ENCODE results near the gene PRM1.

The PRM1 gene

DNA sequence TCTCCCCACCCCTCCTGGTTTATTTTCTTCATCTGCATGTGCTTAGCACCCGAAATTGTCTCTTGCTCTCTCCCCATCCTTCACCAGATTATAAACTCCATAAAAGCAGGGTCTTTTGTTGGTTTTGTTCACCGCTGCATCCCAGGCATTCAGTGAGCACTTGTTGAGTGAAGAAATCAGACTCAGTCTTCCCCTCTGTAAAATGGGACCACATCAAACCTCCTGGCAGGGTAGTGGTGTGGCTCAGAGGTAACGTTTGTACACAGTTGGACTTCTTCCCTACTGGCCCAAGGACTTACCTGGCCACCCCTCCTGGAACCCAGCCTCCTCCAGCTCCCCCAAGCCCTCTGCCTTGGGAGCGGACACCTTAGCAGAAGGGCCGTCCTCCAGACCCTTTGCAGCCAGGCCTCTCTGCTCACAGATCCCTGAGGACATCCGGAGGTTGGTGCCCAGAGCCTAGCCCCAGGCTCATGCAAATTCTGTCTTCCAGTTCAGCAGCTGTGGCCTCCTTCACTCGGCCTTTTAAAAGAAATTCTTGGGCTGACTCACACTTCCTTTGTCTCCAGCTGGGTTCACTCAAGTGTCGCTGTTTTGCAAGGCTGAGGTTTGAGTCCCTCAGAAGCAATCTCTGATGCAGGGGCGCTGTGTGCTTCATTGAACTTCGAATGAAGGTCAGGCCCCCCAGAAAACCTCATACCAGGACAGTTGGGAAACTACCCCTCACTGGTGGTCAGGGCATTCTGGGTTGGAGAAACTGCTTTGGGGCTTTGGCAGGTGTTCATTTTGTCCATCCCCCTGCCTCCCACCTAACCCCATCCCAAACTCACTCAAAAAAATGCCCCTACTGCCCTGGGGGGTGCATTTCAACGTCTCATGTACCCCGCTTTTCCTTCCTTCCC is 47.3 kb upstream of the PRM1 start:
- peak; percentile 90 to 95 for DNase-seq
- Histone ChIP-seq H3K18ac (ENCODE audit: low read length) (peak overlapping the region; percentile 82), H3K14ac (ENCODE audit: low read length) (peak overlapping the region; percentile 82), H2AK5ac (ENCODE audit: low read length) (peak overlapping the region; percentile 95), H3K9ac (ENCODE audit: low read length) (no peak overlapping the region), H3K27ac (ENCODE audit: low read depth, low read length) (peak overlapping the region; percentile 98), H3K9me3 (ENCODE audit: insufficient read depth, low read depth, low read length) (no peaks in the 10 kb centered on the region), H3K79me2 (ENCODE audit: control insufficient read depth, insufficient read depth, low read length, poor library complexity) (peaks cover 2% of the 10 kb centered on the region), H3K27me3 (ENCODE audit: insufficient read depth, low read length) (no peaks in the 10 kb centered on the region), H2BK120ac (ENCODE audit: insufficient read depth, low read length, poor library complexity) (peak overlapping the region; percentile 90), H3K4me2 (ENCODE audit: low read length) (peak overlapping the region; percentile 71), H3K36me3 (ENCODE audit: control insufficient read depth in 1 of 2, insufficient read depth in 2 of 2, low read length in 2 of 2) (no peaks in the 10 kb centered on the region), H3K23ac (ENCODE audit: low read length) (no peak overlapping the region), H2BK5ac (ENCODE audit: low read depth, low read length, poor library complexity) (peak overlapping the region; percentile 92), H4K91ac (ENCODE audit: low read depth, low read length) (peak overlapping the region; percentile 98), H4K8ac (ENCODE audit: low read depth, low read length) (peak overlapping the region; percentile 75), H3K4ac (ENCODE audit: low read depth, low read length) (peak overlapping the region; percentile 39), H3K79me1 (ENCODE audit: low read length) (peaks cover 24% of the 10 kb centered on the region), H3K4me1 (ENCODE audit: control insufficient read depth in 1 of 2, insufficient read depth in 2 of 2, low read length in 2 of 2) (peaks cover 19 to 29% of the 10 kb centered on the region in 2 experiments), H2BK12ac (ENCODE audit: low read length) (peak overlapping the region; percentile 98), H4K12ac (ENCODE audit: low read depth, low read length) (peak overlapping the region; percentile 1), H2AFZ (ENCODE audit: insufficient read depth, low read length, poor library complexity) (no peak overlapping the region), H3K4me3 (ENCODE audit: low read depth, low read length) (no peak overlapping the region)
- WGBS (ENCODE audit: extremely low coverage, insufficient coverage, insufficient read length), result no CpG with 5 or more reads among the region's 12 CpGs

GRCh38 chr16:11327277-11328171 is 46.4 kb upstream of the PRM1 start:
- H2BK120ac ChIP-seq (ENCODE audit: insufficient read depth, low read length, poor library complexity), result peak overlapping the region; percentile 86
- H3K9me3 ChIP-seq (ENCODE audit: insufficient read depth, low read depth, low read length), result no peaks in the 10 kb centered on the region
- no peak overlapping the region for H3K4me2 ChIP-seq (ENCODE audit: low read length)
- H3K4me1 ChIP-seq (ENCODE audit: control insufficient read depth in 1 of 2, insufficient read depth in 2 of 2, low read length in 2 of 2), result peaks cover 16 to 28% of the 10 kb centered on the region in 2 experiments
- peak overlapping the region; percentile 49 for H2BK5ac ChIP-seq (ENCODE audit: low read depth, low read length, poor library complexity)
- H2AFZ ChIP-seq (ENCODE audit: insufficient read depth, low read length, poor library complexity), result no peak overlapping the region
- no CpG with 5 or more reads among the region's 23 CpGs for WGBS (ENCODE audit: extremely low coverage, insufficient coverage, insufficient read length)
- H4K12ac ChIP-seq (ENCODE audit: low read depth, low read length), result no peak overlapping the region
- no peaks in the 10 kb centered on the region for H3K79me2 ChIP-seq (ENCODE audit: control insufficient read depth, insufficient read depth, low read length, poor library complexity)
- peaks cover 22% of the 10 kb centered on the region for H3K79me1 ChIP-seq (ENCODE audit: low read length)
- H3K27me3 ChIP-seq (ENCODE audit: insufficient read depth, low read length), result no peaks in the 10 kb centered on the region
- no peak overlapping the region for H3K9ac ChIP-seq (ENCODE audit: low read length)
- peak overlapping the region; percentile 82 for H3K18ac ChIP-seq (ENCODE audit: low read length)
- H3K36me3 ChIP-seq (ENCODE audit: control insufficient read depth in 1 of 2, insufficient read depth in 2 of 2, low read length in 2 of 2), result no peaks in the 10 kb centered on the region
- H2AK5ac ChIP-seq (ENCODE audit: low read length), result peak overlapping the region; percentile 95
- H4K91ac ChIP-seq (ENCODE audit: low read depth, low read length), result peak overlapping the region; percentile 93
- H4K8ac ChIP-seq (ENCODE audit: low read depth, low read length), result peak overlapping the region; percentile 52
- peak overlapping the region; percentile 98 for H3K27ac ChIP-seq (ENCODE audit: low read depth, low read length)
- H3K14ac ChIP-seq (ENCODE audit: low read length), result peak overlapping the region; percentile 82
- no peak overlapping the region for H3K4ac ChIP-seq (ENCODE audit: low read depth, low read length)
- H3K23ac ChIP-seq (ENCODE audit: low read length), result no peak overlapping the region
- H2BK12ac ChIP-seq (ENCODE audit: low read length), result peak overlapping the region; percentile 98
- no peak overlapping the region for H3K4me3 ChIP-seq (ENCODE audit: low read depth, low read length)
- no peak for DNase-seq

GRCh38 chr16:11326737-11327276 is 45.7 kb upstream of the PRM1 start:
- DNase-seq, result no peak
- H3K79me1 ChIP-seq (ENCODE audit: low read length), result peaks cover 22% of the 10 kb centered on the region
- H3K23ac ChIP-seq (ENCODE audit: low read length), result no peak overlapping the region
- H4K8ac ChIP-seq (ENCODE audit: low read depth, low read length), result peak overlapping the region; percentile 33
- H2BK12ac ChIP-seq (ENCODE audit: low read length), result peak overlapping the region; percentile 8
- H3K4me2 ChIP-seq (ENCODE audit: low read length), result no peak overlapping the region
- no peak overlapping the region for H2AFZ ChIP-seq (ENCODE audit: insufficient read depth, low read length, poor library complexity)
- H3K27ac ChIP-seq (ENCODE audit: low read depth, low read length), result peak overlapping the region; percentile 2
- no peaks in the 10 kb centered on the region for H3K9me3 ChIP-seq (ENCODE audit: insufficient read depth, low read depth, low read length)
- peak overlapping the region; percentile 11 for H2AK5ac ChIP-seq (ENCODE audit: low read length)
- H2BK120ac ChIP-seq (ENCODE audit: insufficient read depth, low read length, poor library complexity), result peak overlapping the region; percentile 50
- no peak overlapping the region for H3K4me3 ChIP-seq (ENCODE audit: low read depth, low read length)
- H3K36me3 ChIP-seq (ENCODE audit: control insufficient read depth in 1 of 2, insufficient read depth in 2 of 2, low read length in 2 of 2), result no peaks in the 10 kb centered on the region
- no peak overlapping the region for H3K9ac ChIP-seq (ENCODE audit: low read length)
- no CpG with 5 or more reads among the region's 9 CpGs for WGBS (ENCODE audit: extremely low coverage, insufficient coverage, insufficient read length)
- H4K12ac ChIP-seq (ENCODE audit: low read depth, low read length), result no peak overlapping the region
- H3K27me3 ChIP-seq (ENCODE audit: insufficient read depth, low read length), result no peaks in the 10 kb centered on the region
- H3K14ac ChIP-seq (ENCODE audit: low read length), result peak overlapping the region; percentile 46
- peaks cover 16 to 28% of the 10 kb centered on the region in 2 experiments for H3K4me1 ChIP-seq (ENCODE audit: control insufficient read depth in 1 of 2, insufficient read depth in 2 of 2, low read length in 2 of 2)
- no peaks in the 10 kb centered on the region for H3K79me2 ChIP-seq (ENCODE audit: control insufficient read depth, insufficient read depth, low read length, poor library complexity)
- H4K91ac ChIP-seq (ENCODE audit: low read depth, low read length), result peak overlapping the region; percentile 67
- H2BK5ac ChIP-seq (ENCODE audit: low read depth, low read length, poor library complexity), result peak overlapping the region; percentile 23
- H3K18ac ChIP-seq (ENCODE audit: low read length), result peak overlapping the region; percentile 34
- no peak overlapping the region for H3K4ac ChIP-seq (ENCODE audit: low read depth, low read length)

GRCh38 chr16:11326084-11326736 is 45.1 kb upstream of the PRM1 start:
- no peak overlapping the region for H3K4me3 ChIP-seq (ENCODE audit: low read depth, low read length)
- H3K36me3 ChIP-seq (ENCODE audit: control insufficient read depth in 1 of 2, insufficient read depth in 2 of 2, low read length in 2 of 2), result no peaks in the 10 kb centered on the region
- no CpG with 5 or more reads among the region's 9 CpGs for WGBS (ENCODE audit: extremely low coverage, insufficient coverage, insufficient read length)

More at GRCh38 chr16:11326084-11326736, 45.1 kb upstream of the PRM1 start:
- Histone ChIP-seq H3K9me3 (ENCODE audit: insufficient read depth, low read depth, low read length) (no peaks in the 10 kb centered on the region), H3K27me3 (ENCODE audit: insufficient read depth, low read length) (no peaks in the 10 kb centered on the region), H3K4me2 (ENCODE audit: low read length) (no peak overlapping the region), H2BK120ac (ENCODE audit: insufficient read depth, low read length, poor library complexity) (no peak overlapping the region), H4K8ac (ENCODE audit: low read depth, low read length) (no peak overlapping the region), H3K79me1 (ENCODE audit: low read length) (peaks cover 22% of the 10 kb centered on the region), H3K4ac (ENCODE audit: low read depth, low read length) (no peak overlapping the region), H3K18ac (ENCODE audit: low read length) (no peak overlapping the region), H2AK5ac (ENCODE audit: low read length) (peak overlapping the region; percentile 13), H2BK12ac (ENCODE audit: low read length) (peak overlapping the region; percentile 77), H3K14ac (ENCODE audit: low read length) (no peak overlapping the region), H2BK5ac (ENCODE audit: low read depth, low read length, poor library complexity) (no peak overlapping the region), H3K9ac (ENCODE audit: low read length) (no peak overlapping the region), H3K27ac (ENCODE audit: low read depth, low read length) (no peak overlapping the region), H4K91ac (ENCODE audit: low read depth, low read length) (no peak overlapping the region), H3K23ac (ENCODE audit: low read length) (no peak overlapping the region), H3K4me1 (ENCODE audit: control insufficient read depth in 1 of 2, insufficient read depth in 2 of 2, low read length in 2 of 2) (peaks cover 16 to 28% of the 10 kb centered on the region in 2 experiments), H2AFZ (ENCODE audit: insufficient read depth, low read length, poor library complexity) (no peak overlapping the region), H4K12ac (ENCODE audit: low read depth, low read length) (no peak overlapping the region), H3K79me2 (ENCODE audit: control insufficient read depth, insufficient read depth, low read length, poor library complexity) (no peaks in the 10 kb centered on the region)
- no peak for DNase-seq

Measured in trophoblast cell (in vitro differentiated cells and primary cell).